MM.1S (cell line): ENCODE results near the gene RASSF1.

Source experiments
- EZH2 ChIP-seq: fragments of 300-600 bp; sonication (generic); optimal IDR thresholded peaks from 2 replicates; pipeline ENCODE3; 2017; ENCODE audit warnings: low read depth, mild to moderate bottlenecking, antibody characterized with exemption, low read length, mixed read lengths
- EZH2phosphoT487 ChIP-seq: fragments of 300-600 bp; sonication (generic); IDR thresholded peaks from 2 replicates; pipeline ENCODE4 v1.6.1; 2018; ENCODE audit warnings: antibody characterized with exemption, low read length
- TF ChIP-seq, protein P1 (sequence below): fragments of 300-600 bp; sonication (generic); IDR thresholded peaks from 2 replicates; pipeline ENCODE4 v1.5.1; 2016; ENCODE audit warnings: antibody characterized with exemption, low read length, mixed read lengths

DNA sequence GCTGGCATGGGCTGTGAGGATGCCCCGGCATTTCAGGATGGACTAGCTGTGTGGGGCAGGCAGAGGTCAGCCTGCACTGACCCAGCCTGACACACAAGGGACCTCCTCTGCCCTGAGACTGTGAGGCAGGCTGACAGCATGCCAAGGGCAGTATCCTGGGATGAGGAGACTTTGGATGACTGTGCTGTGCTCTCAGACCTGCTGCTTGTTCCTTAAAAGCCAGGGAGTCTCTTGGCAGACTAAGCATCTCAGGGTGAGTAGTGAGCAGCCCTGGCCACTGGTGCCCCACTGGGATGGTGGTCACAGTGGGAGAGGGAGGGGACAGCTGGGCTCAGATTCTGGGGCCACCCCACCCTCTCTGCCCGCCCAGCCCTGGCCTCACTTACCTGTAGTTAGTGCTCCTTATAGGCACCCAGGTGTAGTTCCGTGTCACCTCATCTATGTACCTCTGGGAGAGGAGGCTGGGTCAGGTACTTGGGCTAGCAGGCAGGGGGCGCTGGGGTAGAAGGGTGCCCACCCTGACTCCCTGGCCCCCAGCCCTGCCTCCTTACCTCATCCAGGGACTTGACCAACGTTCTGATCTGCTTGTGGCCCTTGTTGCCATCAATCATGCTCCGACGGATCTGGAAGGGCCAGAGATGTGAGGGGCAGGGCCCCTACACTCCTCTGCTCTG lies 34.8 kb upstream of the RASSF1 start:
- TF ChIP-seq EZH2 = no peak
- TF ChIP-seq, protein P1, sequence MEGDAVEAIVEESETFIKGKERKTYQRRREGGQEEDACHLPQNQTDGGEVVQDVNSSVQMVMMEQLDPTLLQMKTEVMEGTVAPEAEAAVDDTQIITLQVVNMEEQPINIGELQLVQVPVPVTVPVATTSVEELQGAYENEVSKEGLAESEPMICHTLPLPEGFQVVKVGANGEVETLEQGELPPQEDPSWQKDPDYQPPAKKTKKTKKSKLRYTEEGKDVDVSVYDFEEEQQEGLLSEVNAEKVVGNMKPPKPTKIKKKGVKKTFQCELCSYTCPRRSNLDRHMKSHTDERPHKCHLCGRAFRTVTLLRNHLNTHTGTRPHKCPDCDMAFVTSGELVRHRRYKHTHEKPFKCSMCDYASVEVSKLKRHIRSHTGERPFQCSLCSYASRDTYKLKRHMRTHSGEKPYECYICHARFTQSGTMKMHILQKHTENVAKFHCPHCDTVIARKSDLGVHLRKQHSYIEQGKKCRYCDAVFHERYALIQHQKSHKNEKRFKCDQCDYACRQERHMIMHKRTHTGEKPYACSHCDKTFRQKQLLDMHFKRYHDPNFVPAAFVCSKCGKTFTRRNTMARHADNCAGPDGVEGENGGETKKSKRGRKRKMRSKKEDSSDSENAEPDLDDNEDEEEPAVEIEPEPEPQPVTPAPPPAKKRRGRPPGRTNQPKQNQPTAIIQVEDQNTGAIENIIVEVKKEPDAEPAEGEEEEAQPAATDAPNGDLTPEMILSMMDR = no peak
- TF ChIP-seq EZH2phosphoT487 = no peak
